Measurements from ENCODE around the gene ROBO3.

ROBO3 gene

DNA sequence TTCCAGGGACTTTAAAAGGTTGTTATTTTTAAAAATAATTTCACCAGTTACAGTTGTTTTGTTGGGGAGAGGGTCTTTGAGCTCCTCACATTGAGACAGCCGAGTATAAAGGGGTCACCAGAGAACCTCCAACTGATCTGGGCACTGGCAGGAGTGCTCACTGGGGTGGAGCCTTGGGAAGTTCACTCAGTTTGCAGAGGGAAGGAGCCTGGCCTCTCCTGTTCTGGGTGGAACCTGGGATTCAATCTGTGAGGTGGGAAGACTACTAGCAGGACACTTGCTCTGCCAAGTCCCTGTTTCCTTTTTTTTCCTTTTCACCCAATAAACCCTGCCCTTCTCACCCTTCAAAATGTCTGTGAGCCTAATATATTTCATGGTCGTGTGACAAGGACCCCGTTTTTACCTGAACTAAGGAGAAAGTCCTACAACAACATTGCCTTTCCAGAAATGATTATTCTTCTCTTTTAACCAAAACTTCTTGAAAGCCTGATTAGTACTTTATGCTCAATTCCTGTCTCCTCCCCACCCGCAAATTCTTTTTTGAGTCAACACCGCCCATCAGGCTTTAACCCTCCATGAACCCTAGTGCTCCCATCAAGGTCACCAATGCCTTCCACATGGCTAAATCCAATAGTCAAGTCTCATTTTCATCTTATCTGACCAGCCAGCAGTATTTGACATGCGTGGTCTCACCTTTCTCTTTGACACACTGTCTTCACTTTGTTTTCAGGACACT is 43.1 kb upstream of the ROBO3 start:
- no peaks in the 10 kb centered on the region for H3K79me2 ChIP-seq (ENCODE audit: insufficient read depth, low read length)
- no peaks in the 10 kb centered on the region for H4K20me1 ChIP-seq (ENCODE audit: low read depth, low read length)
- H3K9me3 ChIP-seq (ENCODE audit: insufficient read depth, low read length) = no peaks in the 10 kb centered on the region
- TF ChIP-seq, protein P1, sequence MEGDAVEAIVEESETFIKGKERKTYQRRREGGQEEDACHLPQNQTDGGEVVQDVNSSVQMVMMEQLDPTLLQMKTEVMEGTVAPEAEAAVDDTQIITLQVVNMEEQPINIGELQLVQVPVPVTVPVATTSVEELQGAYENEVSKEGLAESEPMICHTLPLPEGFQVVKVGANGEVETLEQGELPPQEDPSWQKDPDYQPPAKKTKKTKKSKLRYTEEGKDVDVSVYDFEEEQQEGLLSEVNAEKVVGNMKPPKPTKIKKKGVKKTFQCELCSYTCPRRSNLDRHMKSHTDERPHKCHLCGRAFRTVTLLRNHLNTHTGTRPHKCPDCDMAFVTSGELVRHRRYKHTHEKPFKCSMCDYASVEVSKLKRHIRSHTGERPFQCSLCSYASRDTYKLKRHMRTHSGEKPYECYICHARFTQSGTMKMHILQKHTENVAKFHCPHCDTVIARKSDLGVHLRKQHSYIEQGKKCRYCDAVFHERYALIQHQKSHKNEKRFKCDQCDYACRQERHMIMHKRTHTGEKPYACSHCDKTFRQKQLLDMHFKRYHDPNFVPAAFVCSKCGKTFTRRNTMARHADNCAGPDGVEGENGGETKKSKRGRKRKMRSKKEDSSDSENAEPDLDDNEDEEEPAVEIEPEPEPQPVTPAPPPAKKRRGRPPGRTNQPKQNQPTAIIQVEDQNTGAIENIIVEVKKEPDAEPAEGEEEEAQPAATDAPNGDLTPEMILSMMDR (IDR thresholded peaks at IDR 0.05; ENCODE audit: insufficient read depth, low read length, poor library complexity, severe bottlenecking) = no peak
- no peak for TF ChIP-seq EZH2phosphoT487 (conservative IDR thresholded peaks at IDR 0.05; ENCODE audit: low read length)
- no peak overlapping the region for H3K4me3 ChIP-seq (ENCODE audit: insufficient read depth, low read length, poor library complexity, severe bottlenecking)
- H3K27ac ChIP-seq (ENCODE audit: low read depth, low read length) = no peak overlapping the region
- H3K9me2 ChIP-seq (replicated peaks; ENCODE audit: insufficient read depth, low read length) = no peaks in the 10 kb centered on the region
- H3K27me3 ChIP-seq (ENCODE audit: low read length) = no peaks in the 10 kb centered on the region
- no peaks in the 10 kb centered on the region for H3F3A ChIP-seq (ENCODE audit: insufficient read depth)
- no peaks in the 10 kb centered on the region for H3K36me3 ChIP-seq (ENCODE audit: low read length)
- no peak overlapping the region for H3K4me2 ChIP-seq (ENCODE audit: low read depth, low read length, poor library complexity, severe bottlenecking)
- no peak overlapping the region for H3K9ac ChIP-seq (ENCODE audit: low read length)
- H2AFZ ChIP-seq (ENCODE audit: low read depth, low read length, severe bottlenecking) = no peak overlapping the region

DNA sequence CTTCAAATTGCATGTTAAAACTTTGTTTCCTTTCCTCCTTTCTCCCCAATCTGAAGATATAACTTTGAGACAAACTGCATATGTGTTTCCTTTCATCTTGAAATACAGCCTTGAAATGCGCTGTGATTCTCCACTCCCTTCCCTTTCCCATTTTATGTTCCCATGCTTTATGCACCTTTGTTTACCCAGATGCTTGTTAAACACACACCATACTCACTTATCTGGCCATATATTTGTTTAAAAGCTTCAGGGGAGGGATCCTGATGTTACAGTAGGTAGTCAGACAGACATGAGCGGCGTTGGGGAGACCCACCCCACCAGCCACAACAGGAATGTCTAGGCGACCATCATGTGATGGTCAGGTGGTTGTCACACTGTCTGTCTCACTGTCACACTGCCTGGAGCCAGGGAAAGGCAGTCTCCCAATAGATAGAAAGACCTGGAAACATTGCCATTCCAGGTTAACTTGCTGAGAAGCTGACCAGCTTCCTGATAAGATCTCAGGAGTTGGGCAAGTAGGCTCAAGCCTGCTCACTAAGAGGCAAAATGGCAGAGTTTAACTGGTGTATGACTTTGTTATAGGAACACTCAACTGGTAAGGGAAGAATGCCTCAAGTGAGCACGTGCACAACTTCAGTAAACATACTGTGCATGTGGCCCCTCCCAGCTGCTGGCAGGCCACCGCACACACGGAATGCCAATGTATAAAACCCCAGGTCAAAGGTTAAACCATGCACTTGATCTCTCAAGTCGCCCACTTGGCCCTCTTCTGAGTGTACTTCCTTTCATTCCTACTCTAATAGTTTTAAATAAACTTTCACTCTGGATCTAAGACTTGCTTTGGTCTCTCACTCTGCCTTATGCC is 41.5 kb upstream of the ROBO3 start:
- Histone ChIP-seq H3K4me2 (ENCODE audit: low read depth, low read length, poor library complexity, severe bottlenecking) (no peak overlapping the region), H3K27ac (ENCODE audit: low read depth, low read length) (no peak overlapping the region), H3K9ac (ENCODE audit: low read length) (no peak overlapping the region), H3K27me3 (ENCODE audit: low read length) (no peaks in the 10 kb centered on the region), H2AFZ (ENCODE audit: low read depth, low read length, severe bottlenecking) (no peak overlapping the region), H4K20me1 (ENCODE audit: low read depth, low read length) (no peaks in the 10 kb centered on the region), H3K9me3 (ENCODE audit: insufficient read depth, low read length) (no peaks in the 10 kb centered on the region), H3K9me2 (replicated peaks; ENCODE audit: insufficient read depth, low read length) (no peaks in the 10 kb centered on the region), H3K4me3 (ENCODE audit: insufficient read depth, low read length, poor library complexity, severe bottlenecking) (no peak overlapping the region), H3K79me2 (ENCODE audit: insufficient read depth, low read length) (no peaks in the 10 kb centered on the region), H3F3A (ENCODE audit: insufficient read depth) (no peaks in the 10 kb centered on the region), H3K36me3 (ENCODE audit: low read length) (no peaks in the 10 kb centered on the region)
- TF ChIP-seq, protein P1 (IDR thresholded peaks at IDR 0.05; ENCODE audit: insufficient read depth, low read length, poor library complexity, severe bottlenecking) = no peak

DNA sequence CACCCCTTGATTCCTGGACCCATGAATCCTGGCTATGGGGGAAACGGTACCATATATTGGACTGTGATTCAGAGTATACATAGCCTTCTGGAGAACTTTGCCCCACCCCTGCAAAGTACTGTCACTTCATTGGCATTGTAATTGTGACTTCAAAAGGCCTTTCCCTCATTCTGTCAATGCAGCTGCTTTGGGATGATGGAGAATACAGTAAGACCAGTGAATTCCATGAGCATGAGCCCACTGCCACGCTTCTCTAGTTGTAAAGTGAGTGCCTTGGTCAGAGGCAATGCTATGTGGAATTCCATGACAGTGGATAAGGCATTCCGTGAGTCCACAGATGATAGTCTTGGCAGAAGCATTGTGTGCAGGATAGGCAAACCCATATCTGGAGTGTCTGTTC is 39.4 kb upstream of the ROBO3 start:
- Histone ChIP-seq H3K9ac (ENCODE audit: low read length) (no peak overlapping the region), H3K4me2 (ENCODE audit: low read depth, low read length, poor library complexity, severe bottlenecking) (no peak overlapping the region), H3K9me2 (replicated peaks; ENCODE audit: insufficient read depth, low read length) (no peaks in the 10 kb centered on the region), H3K27ac (ENCODE audit: low read depth, low read length) (no peak overlapping the region), H3K79me2 (ENCODE audit: insufficient read depth, low read length) (no peaks in the 10 kb centered on the region), H3K4me3 (ENCODE audit: insufficient read depth, low read length, poor library complexity, severe bottlenecking) (no peak overlapping the region), H3K36me3 (ENCODE audit: low read length) (no peaks in the 10 kb centered on the region), H2AFZ (ENCODE audit: low read depth, low read length, severe bottlenecking) (no peak overlapping the region), H3F3A (ENCODE audit: insufficient read depth) (no peaks in the 10 kb centered on the region), H3K27me3 (ENCODE audit: low read length) (no peaks in the 10 kb centered on the region), H3K9me3 (ENCODE audit: insufficient read depth, low read length) (no peaks in the 10 kb centered on the region), H4K20me1 (ENCODE audit: low read depth, low read length) (no peaks in the 10 kb centered on the region)
- TF ChIP-seq, protein P1 (IDR thresholded peaks at IDR 0.05; ENCODE audit: insufficient read depth, low read length, poor library complexity, severe bottlenecking) = no peak
- TF ChIP-seq EZH2phosphoT487 (conservative IDR thresholded peaks at IDR 0.05; ENCODE audit: low read length) = no peak
